Peyer's patch (tissue), 4 donors: ENCODE measurements around the gene SLC66A1.

Experiments used
- CTCF ChIP-seq, 6 experiments: fragments of 450-650 bp in 4 of 6; fragments of 200-600 bp in 2 of 6; sonication (generic) in 1 of 6; IDR thresholded peaks; one replicate each; pipeline ENCODE4 v1.5.1; 2017 to 2019; ENCODE audit warnings: antibody characterized with exemption in 6 of 6, mild to moderate bottlenecking in 3 of 6, moderate library complexity in 1 of 6
- POLR2A ChIP-seq, 2 donors: fragments of 450-650 bp; IDR thresholded peaks; one replicate each; pipeline ENCODE4 v1.5.1; 2017; ENCODE audit warnings: antibody characterized with exemption in 2 of 2, mild to moderate bottlenecking in 2 of 2, moderate library complexity in 2 of 2

GRCh38 chr1:19337289-19337688, 25.2 kb downstream of the SLC66A1 start:
- TF ChIP-seq CTCF (IDR thresholded peaks at IDR 0.05) (no peak), POLR2A (IDR thresholded peaks at IDR 0.05) (no peak)
